ENCODE results near the gene IPO4.

The IPO4 gene

DNA sequence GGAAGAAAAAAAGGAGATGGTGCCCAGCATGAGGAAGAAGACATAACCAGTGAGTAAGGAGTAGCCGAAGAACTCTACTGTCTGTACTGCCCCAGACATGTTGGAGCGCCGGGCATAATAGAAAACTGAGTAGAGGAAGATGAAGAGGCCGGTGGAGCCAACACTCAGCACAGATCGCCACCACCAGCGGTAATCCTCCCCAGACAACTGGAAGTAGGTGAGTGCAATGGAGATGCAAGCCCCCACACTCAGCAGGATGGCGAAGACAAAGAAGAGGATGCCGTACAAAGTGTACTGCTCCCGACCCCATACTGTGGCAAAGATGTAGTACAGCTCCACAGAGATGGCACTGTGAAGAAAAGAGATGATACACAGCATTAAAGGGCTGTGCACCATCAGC is 844 bp upstream of the IPO4 start:
- no peak for DNase-seq (ENCODE audit: low read depth)
- H3K4me3 ChIP-seq (ENCODE audit: low read depth, low read length), result no peak overlapping the region
- TF ChIP-seq, protein P1, sequence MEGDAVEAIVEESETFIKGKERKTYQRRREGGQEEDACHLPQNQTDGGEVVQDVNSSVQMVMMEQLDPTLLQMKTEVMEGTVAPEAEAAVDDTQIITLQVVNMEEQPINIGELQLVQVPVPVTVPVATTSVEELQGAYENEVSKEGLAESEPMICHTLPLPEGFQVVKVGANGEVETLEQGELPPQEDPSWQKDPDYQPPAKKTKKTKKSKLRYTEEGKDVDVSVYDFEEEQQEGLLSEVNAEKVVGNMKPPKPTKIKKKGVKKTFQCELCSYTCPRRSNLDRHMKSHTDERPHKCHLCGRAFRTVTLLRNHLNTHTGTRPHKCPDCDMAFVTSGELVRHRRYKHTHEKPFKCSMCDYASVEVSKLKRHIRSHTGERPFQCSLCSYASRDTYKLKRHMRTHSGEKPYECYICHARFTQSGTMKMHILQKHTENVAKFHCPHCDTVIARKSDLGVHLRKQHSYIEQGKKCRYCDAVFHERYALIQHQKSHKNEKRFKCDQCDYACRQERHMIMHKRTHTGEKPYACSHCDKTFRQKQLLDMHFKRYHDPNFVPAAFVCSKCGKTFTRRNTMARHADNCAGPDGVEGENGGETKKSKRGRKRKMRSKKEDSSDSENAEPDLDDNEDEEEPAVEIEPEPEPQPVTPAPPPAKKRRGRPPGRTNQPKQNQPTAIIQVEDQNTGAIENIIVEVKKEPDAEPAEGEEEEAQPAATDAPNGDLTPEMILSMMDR (IDR thresholded peaks at IDR 0.05; ENCODE audit: low read depth, low read length), result no peak
- TF ChIP-seq, protein P2, sequence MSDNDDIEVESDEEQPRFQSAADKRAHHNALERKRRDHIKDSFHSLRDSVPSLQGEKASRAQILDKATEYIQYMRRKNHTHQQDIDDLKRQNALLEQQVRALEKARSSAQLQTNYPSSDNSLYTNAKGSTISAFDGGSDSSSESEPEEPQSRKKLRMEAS (IDR thresholded peaks at IDR 0.05; ENCODE audit: low read depth, low read length), result no peak
- no peak for TF ChIP-seq POLR2A (IDR thresholded peaks at IDR 0.05; ENCODE audit: extremely low read depth, insufficient read length)
- TF ChIP-seq MYC (IDR thresholded peaks at IDR 0.05; ENCODE audit: low read depth, low read length), result no peak

DNA sequence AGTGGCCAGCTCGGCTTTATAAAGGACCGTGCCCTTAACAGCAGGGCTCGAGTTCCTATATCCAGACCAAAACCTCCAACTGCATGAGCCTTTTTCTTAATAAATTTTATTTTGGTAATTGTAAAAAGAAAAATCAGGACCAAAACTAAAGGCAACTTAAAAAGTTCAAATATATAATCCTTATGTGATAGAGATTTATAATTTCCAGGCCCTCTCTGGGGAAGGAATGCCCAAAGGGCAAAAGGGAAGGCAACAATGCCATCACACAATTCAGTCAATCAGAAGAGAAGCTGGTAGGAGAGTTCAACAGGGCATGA is 401 bp upstream of the IPO4 start:
- TF ChIP-seq, protein P1 (IDR thresholded peaks at IDR 0.05; ENCODE audit: low read depth, low read length), result no peak
- peak overlapping the region; percentile 45 for H3K4me3 ChIP-seq (ENCODE audit: low read depth, low read length)
- no peak for DNase-seq (ENCODE audit: low read depth)

DNA sequence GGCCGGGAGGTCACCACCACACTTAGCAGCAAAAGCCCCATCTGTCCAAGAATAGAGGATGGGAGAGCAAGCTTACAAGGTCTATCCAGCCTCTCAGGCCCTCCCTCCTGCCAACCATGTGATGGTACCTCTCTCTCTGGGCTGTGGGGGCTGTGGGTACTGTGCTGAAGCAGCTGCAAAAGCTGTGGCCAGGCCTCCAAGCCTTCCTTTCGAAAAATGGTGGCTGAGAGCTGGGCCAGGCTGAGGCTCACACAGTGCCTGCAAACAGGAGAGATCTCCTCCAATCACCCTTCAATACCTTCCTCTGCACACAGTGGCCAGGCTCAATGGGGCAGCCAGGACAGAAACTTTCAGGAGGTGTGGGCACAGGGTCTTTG is 1.1 kb downstream of the IPO4 start:
- no peak for DNase-seq (ENCODE audit: low read depth)
- TF ChIP-seq, protein P1 (IDR thresholded peaks at IDR 0.05; ENCODE audit: low read depth, low read length), result no peak
- TF ChIP-seq, protein P2 (IDR thresholded peaks at IDR 0.05; ENCODE audit: low read depth, low read length), result no peak
- no peak for TF ChIP-seq MYC (IDR thresholded peaks at IDR 0.05; ENCODE audit: low read depth, low read length)
- TF ChIP-seq POLR2A (IDR thresholded peaks at IDR 0.05; ENCODE audit: extremely low read depth, insufficient read length), result no peak
- peak overlapping the region; percentile 85 for H3K4me3 ChIP-seq (ENCODE audit: low read depth, low read length)

DNA sequence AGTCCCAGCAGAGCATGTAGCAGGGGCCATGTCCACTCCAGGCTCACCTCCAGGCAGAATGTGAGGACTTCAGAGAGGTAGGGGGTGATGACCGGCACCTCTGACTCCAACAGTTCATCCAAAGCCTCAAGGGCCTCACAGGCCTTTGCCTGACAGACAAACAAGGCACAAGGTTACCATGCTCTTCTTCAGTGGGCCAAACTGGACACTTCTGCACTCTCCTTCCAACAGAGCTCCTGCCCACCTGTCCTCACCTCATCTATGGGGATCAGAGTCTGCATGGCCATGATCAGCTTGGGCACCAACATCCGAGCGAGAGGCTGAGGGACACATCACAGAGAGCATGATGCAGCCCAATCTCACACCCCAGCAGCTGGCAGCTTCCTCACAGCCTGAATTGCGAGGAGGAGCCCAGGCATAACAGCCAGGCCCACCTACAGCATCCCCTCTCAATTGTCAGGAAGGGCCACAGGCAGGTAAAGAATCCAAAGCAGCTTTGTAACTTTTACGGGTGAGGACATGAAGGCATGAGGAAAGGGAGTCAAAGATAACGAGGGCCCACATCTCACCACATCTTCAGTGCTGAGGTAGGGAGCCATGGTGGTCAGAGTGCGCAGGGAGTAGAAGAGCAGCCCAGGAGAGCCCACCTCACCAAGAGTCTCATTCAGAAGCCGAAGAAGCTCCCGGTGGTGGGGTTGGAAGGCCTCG is 1.6 kb downstream of the IPO4 start:
- DNase-seq (ENCODE audit: low read depth), result no peak
- TF ChIP-seq MYC (IDR thresholded peaks at IDR 0.05; ENCODE audit: low read depth, low read length), result no peak
- TF ChIP-seq, protein P2 (IDR thresholded peaks at IDR 0.05; ENCODE audit: low read depth, low read length), result no peak
- no peak for TF ChIP-seq POLR2A (IDR thresholded peaks at IDR 0.05; ENCODE audit: extremely low read depth, insufficient read length)
- TF ChIP-seq, protein P1 (IDR thresholded peaks at IDR 0.05; ENCODE audit: low read depth, low read length), result no peak
- H3K4me3 ChIP-seq (ENCODE audit: low read depth, low read length), result peak overlapping the region; percentile 85

DNA sequence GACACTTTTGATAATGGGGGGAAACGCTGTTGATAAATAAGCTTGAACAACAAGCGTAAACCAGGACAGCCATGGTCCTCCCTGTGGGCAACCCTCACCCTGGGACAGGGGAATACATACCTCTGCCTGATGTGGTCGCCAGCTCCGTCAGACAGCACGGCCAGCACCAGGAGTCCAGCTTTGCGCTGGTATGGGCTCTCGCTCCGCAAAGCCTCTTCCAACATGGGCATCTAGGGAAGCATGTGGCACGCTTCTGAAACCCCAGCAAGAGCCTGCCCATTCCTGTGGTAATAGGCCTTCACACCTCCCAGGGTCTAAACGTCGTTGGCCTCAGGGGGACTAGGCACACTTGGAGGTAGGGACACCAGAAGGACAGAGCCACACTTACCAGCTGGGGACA is 2.9 kb downstream of the IPO4 start:
- TF ChIP-seq, protein P2 (IDR thresholded peaks at IDR 0.05; ENCODE audit: low read depth, low read length), result no peak
- no peak for TF ChIP-seq MYC (IDR thresholded peaks at IDR 0.05; ENCODE audit: low read depth, low read length)
- TF ChIP-seq, protein P1 (IDR thresholded peaks at IDR 0.05; ENCODE audit: low read depth, low read length), result no peak
- no peak for TF ChIP-seq POLR2A (IDR thresholded peaks at IDR 0.05; ENCODE audit: extremely low read depth, insufficient read length)
- no peak for DNase-seq (ENCODE audit: low read depth)
- no peak overlapping the region for H3K4me3 ChIP-seq (ENCODE audit: low read depth, low read length)

DNA sequence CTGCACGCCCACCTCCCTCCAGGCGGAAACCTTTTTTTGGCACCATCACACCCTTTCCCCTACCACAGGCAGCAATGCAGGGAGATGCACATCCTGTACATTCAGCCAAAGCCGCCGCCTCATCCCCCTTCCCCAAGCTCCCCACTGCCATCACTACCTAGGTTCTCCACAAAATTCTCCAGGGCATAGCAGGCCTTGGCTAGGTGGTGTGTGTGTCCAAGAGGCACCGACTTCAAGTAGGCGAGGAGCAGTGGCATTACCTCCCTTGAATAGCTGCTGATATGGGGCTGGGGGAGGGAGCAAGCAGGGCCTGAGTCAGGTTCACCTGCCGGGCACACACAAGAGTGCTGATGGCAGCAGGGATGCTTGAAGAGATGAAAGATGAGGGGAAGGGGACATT is 3.6 kb downstream of the IPO4 start:
- TF ChIP-seq, protein P2 (IDR thresholded peaks at IDR 0.05; ENCODE audit: low read depth, low read length), result no peak
- no peak for TF ChIP-seq MYC (IDR thresholded peaks at IDR 0.05; ENCODE audit: low read depth, low read length)
- TF ChIP-seq POLR2A (IDR thresholded peaks at IDR 0.05; ENCODE audit: extremely low read depth, insufficient read length), result no peak
- TF ChIP-seq, protein P1 (IDR thresholded peaks at IDR 0.05; ENCODE audit: low read depth, low read length), result no peak
- no peak overlapping the region for H3K4me3 ChIP-seq (ENCODE audit: low read depth, low read length)
- DNase-seq (ENCODE audit: low read depth), result no peak

Measured in NB4 (cell line).